COLO668 (cell line): ENCODE results near the gene SLC25A53.
"Not testable (repeated sequence)": the region's sequence is repeated elsewhere in the genome, so short reads cannot be mapped to it uniquely, and the experiment has no call there.

Source experiments
- DNase-seq: peaks from one replicate; lab custom pipeline; 2025; ENCODE audit not compliant: unreplicated experiment; lab: John Stamatoyannopoulos, UW

SLC25A53 gene

GRCh38 chrX:104075778-104076445 is 80.9 kb downstream of the SLC25A53 start, which contains the start of gene TMSB15C:
Gene TMSB15C, minus strand, starts transcription at chrX:104076236.
- DNase-seq, result not testable (repeated sequence)

- DNase-seq, result not testable (repeated sequence)
Measured at GRCh38 chrX:104062636-104063035, 94.2 kb downstream of the SLC25A53 start.

GRCh38 chrX:104054956-104055355 is 101.9 kb downstream of the SLC25A53 start:
- DNase-seq, result not testable (repeated sequence)
